Ectodermal cell (in vitro differentiated cells): ENCODE measurements around the gene CALML4.
"Not testable (repeated sequence)": the region's sequence is repeated elsewhere in the genome, so short reads cannot be mapped to it uniquely, and the experiment has no call there.

Experiments used
- H3K27ac ChIP-seq: 2 replicates; pipeline ENCODE4 v1.7.0; 2013; ENCODE audit warnings: mild to moderate bottlenecking, low read depth, low read length; ENCODE audit not compliant: insufficient read depth, poor library complexity, severe bottlenecking
- H3K27me3 ChIP-seq: 2 replicates; pipeline ENCODE4 v1.7.0; 2013; ENCODE audit warnings: mild to moderate bottlenecking, low read length; ENCODE audit not compliant: insufficient read depth, control insufficient read depth, poor library complexity, severe bottlenecking
- H3K36me3 ChIP-seq: one replicate; pipeline ENCODE4 v1.7.0; 2013; ENCODE audit warnings: low read length; ENCODE audit not compliant: control insufficient read depth, insufficient read depth
- H3K4me1 ChIP-seq: one replicate; pipeline ENCODE4 v1.7.0; 2013; ENCODE audit warnings: low read length; ENCODE audit not compliant: control insufficient read depth, insufficient read depth
- H3K4me3 ChIP-seq: 2 replicates; pipeline ENCODE4 v1.7.0; 2013; ENCODE audit warnings: low read depth, low read length, control low read depth; ENCODE audit not compliant: insufficient read depth
- H3K9me3 ChIP-seq: 2 replicates; pipeline ENCODE4 v1.7.0; 2013; ENCODE audit warnings: mild to moderate bottlenecking, low read length, moderate library complexity; ENCODE audit not compliant: control insufficient read depth
- WGBS, 2 experiments: methylation state at CpG; one replicate each; pipeline ENCODE4 v1.1.7; 2013; ENCODE audit warnings: missing lambda C conversion rate in 2 of 2; 5-methylcytosine and 5-hydroxymethylcytosine counted together

CALML4 gene

GRCh38 chr15:68173119-68173518, 32.0 kb downstream of the CALML4 start:
- WGBS, 2 experiments: 92 to 97% methylated on average over 4 of the region's 4 CpGs
- Histone ChIP-seq H3K4me3 (no peak overlapping the region), H3K27me3 (no peaks in the 10 kb centered on the region), H3K36me3 (peaks cover 4% of the 10 kb centered on the region), H3K27ac (no peak overlapping the region), H3K9me3 (no peaks in the 10 kb centered on the region), H3K4me1 (no peaks in the 10 kb centered on the region)

GRCh38 chr15:68172037-68172436, 33.1 kb downstream of the CALML4 start:
- not testable (repeated sequence) for H3K27ac ChIP-seq, H3K36me3 ChIP-seq, H3K4me3 ChIP-seq, H3K9me3 ChIP-seq, H3K4me1 ChIP-seq, H3K27me3 ChIP-seq
- WGBS, 2 experiments: 92 to 97% methylated on average over 2 of the region's 2 CpGs

- Histone ChIP-seq H3K27me3 (no peaks in the 10 kb centered on the region), H3K9me3 (no peaks in the 10 kb centered on the region), H3K27ac (no peak overlapping the region), H3K36me3 (peaks cover 9% of the 10 kb centered on the region), H3K4me1 (no peaks in the 10 kb centered on the region), H3K4me3 (no peak overlapping the region)
- 90 to 94% methylated on average over 4 of the region's 4 CpGs for WGBS, 2 experiments
These were observed 38.3 kb downstream of the CALML4 start for GRCh38 chr15:68166847-68167246.

GRCh38 chr15:68163191-68163590, 41.9 kb downstream of the CALML4 start:
- Histone ChIP-seq H3K27ac (no peak overlapping the region), H3K4me1 (no peaks in the 10 kb centered on the region), H3K36me3 (peaks cover 17% of the 10 kb centered on the region), H3K27me3 (no peaks in the 10 kb centered on the region), H3K4me3 (no peak overlapping the region), H3K9me3 (no peaks in the 10 kb centered on the region)

DNA sequence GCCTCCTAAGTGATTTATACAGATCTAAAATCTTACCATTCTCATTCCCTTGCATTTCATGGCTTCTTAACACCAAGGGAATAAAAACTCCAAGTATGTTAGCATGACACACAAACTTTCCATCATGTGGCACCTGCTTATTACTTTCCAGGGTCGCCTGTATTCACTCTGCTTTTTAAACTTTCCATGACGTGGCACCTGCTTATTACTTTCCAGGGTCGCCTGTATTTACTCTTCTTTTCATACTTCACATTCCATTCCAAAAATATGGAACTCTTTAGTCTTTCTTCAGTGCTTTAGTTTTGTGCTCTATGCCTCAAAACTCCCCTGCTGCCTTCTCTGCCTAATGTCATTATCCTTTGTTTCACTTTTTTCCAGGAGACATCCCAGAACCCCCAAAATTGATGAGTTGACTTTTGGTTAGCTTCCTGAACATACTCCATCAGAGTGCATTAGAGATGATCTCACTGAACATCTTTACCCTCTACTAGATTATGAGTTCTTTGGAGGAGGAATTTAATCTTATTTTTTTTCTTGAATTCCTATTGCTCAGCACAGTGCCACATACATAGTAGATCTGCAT, 47.0 kb downstream of the CALML4 start:
- Histone ChIP-seq H3K9me3 (no peaks in the 10 kb centered on the region), H3K27me3 (no peaks in the 10 kb centered on the region), H3K36me3 (peaks cover 17% of the 10 kb centered on the region), H3K27ac (no peak overlapping the region), H3K4me1 (no peaks in the 10 kb centered on the region), H3K4me3 (no peak overlapping the region)
- WGBS, 2 experiments: 89 to 90% methylated on average over 3 of the region's 3 CpGs

- 65 to 83% methylated on average over 1 of the region's 1 CpG for WGBS, 2 experiments
- Histone ChIP-seq H3K27me3 (no peaks in the 10 kb centered on the region), H3K36me3 (peaks cover 12% of the 10 kb centered on the region), H3K9me3 (no peaks in the 10 kb centered on the region), H3K4me3 (no peak overlapping the region), H3K4me1 (no peaks in the 10 kb centered on the region), H3K27ac (no peak overlapping the region)
These were observed 48.1 kb downstream of the CALML4 start for GRCh38 chr15:68157074-68157473.

- no peaks in the 10 kb centered on the region for H3K9me3 ChIP-seq
- no peaks in the 10 kb centered on the region for H3K36me3 ChIP-seq
- H3K27ac ChIP-seq: no peak overlapping the region
- H3K4me1 ChIP-seq: no peaks in the 10 kb centered on the region
- 63 to 100% methylated on average over 1 to 2 of the region's 4 CpGs for WGBS, 2 experiments
- no peak overlapping the region for H3K4me3 ChIP-seq
- H3K27me3 ChIP-seq: no peaks in the 10 kb centered on the region
These were observed 50.1 kb downstream of the CALML4 start for GRCh38 chr15:68154923-68155559.

GRCh38 chr15:68152342-68152741, 52.8 kb downstream of the CALML4 start:
- WGBS, 2 experiments: 60% methylated on average over 1 of the region's 2 CpGs; no CpG with 5 or more reads in 1 of the 2 experiments
- Histone ChIP-seq H3K36me3 (no peaks in the 10 kb centered on the region), H3K4me3 (no peak overlapping the region), H3K4me1 (no peaks in the 10 kb centered on the region), H3K9me3 (no peaks in the 10 kb centered on the region), H3K27ac (no peak overlapping the region), H3K27me3 (no peaks in the 10 kb centered on the region)

DNA sequence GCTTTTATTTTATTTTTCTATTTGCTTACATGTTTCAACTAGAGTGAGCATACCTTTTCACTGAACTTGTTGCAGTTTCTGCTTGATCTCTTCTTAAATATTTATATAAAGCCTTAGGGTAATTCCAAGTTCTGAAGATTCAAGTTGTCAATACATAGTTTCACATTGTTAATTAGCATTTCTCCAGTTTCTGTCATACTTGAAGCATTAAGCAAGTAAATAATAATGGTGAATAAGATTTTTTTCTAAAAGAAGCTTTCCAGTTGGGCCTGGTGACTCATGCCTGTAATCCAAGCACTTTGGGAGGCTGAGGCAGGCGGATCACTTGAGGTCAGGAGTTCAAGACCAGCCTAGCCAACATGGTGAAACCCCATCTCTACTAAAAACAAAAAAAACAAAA, 53.9 kb downstream of the CALML4 start:
- WGBS, 2 experiments: 87 to 93% methylated on average over 1 of the region's 1 CpG
- Histone ChIP-seq H3K4me1 (no peaks in the 10 kb centered on the region), H3K4me3 (no peak overlapping the region), H3K27me3 (no peaks in the 10 kb centered on the region), H3K27ac (no peak overlapping the region), H3K9me3 (no peaks in the 10 kb centered on the region), H3K36me3 (peaks cover 4% of the 10 kb centered on the region)

GRCh38 chr15:68150187-68150586, 54.9 kb downstream of the CALML4 start:
- Histone ChIP-seq H3K9me3 (no peaks in the 10 kb centered on the region), H3K27ac (no peak overlapping the region), H3K36me3 (peaks cover 5% of the 10 kb centered on the region), H3K27me3 (no peaks in the 10 kb centered on the region), H3K4me1 (no peaks in the 10 kb centered on the region), H3K4me3 (no peak overlapping the region)
- WGBS, 2 experiments: 74 to 89% methylated on average over 1 of the region's 1 CpG
